Spleen (tissue), 11 donors: ENCODE measurements around the gene ATG16L1. TPM values are rescaled to one million over a fixed set of nuclear protein-coding genes. Genes with fewer than 3 reads are reported as not detected.

Experiments used
- DNase-seq: peaks from one replicate; pipeline ENCODE4 v3.0.0-alpha.2; 2020
- H3K27ac ChIP-seq, 8 donors: fragments of 200-600 bp; sonication (generic) in 7 of 8; 1 replicate in 4 of 8; 2 replicates in 4 of 8; pipeline versions ENCODE4 v1.5.0 to v1.8.0; 2016 to 2021; ENCODE audit warnings: inconsistent platforms in 4 of 8, mild to moderate bottlenecking in 4 of 8, moderate library complexity in 1 of 8
- H3K27me3 ChIP-seq, 7 donors: fragments of 200-600 bp; sonication (generic) in 6 of 7; replicated peaks in 1 of 7; 1 replicate in 4 of 7; 2 replicates in 3 of 7; pipeline versions ENCODE4 v1.5.0 to v1.8.0; 2016 to 2021; ENCODE audit warnings: inconsistent platforms in 3 of 7, mild to moderate bottlenecking in 1 of 7
- H3K36me3 ChIP-seq, 6 donors: fragments of 200-600 bp; sonication (generic) in 5 of 6; 1 replicate in 4 of 6; 2 replicates in 2 of 6; pipeline versions ENCODE4 v1.5.0 to v1.8.0; 2016 to 2021; ENCODE audit warnings: inconsistent platforms in 2 of 6
- H3K4me1 ChIP-seq, 6 donors: fragments of 200-600 bp; sonication (generic) in 5 of 6; 1 replicate in 3 of 6; 2 replicates in 3 of 6; pipeline versions ENCODE4 v1.5.0 to v1.8.0; 2016 to 2021; ENCODE audit warnings: inconsistent platforms in 3 of 6
- H3K4me3 ChIP-seq, 8 donors: fragments of 200-600 bp; sonication (generic) in 7 of 8; 1 replicate in 4 of 8; 2 replicates in 4 of 8; pipeline versions ENCODE4 v1.5.0 to v1.8.0; 2016 to 2021; ENCODE audit warnings: inconsistent platforms in 4 of 8, mild to moderate bottlenecking in 4 of 8, moderate library complexity in 2 of 8
- H3K9me3 ChIP-seq, 8 donors: fragments of 200-600 bp; sonication (generic) in 7 of 8; 1 replicate in 4 of 8; 2 replicates in 4 of 8; pipeline versions ENCODE4 v1.5.0 to v1.8.0; 2016 to 2021; ENCODE audit warnings: inconsistent platforms in 4 of 8
- CTCF ChIP-seq, 11 experiments: fragments of 200-600 bp in 7 of 11; fragments of 450-650 bp in 4 of 11; sonication (generic) in 4 of 11; IDR thresholded peaks in 8 of 11; conservative IDR thresholded peaks in 3 of 11; 1 replicate in 7 of 11; 2 replicates in 4 of 11; pipeline versions ENCODE4 v1.4.0 to v1.8.0; 2016 to 2021; ENCODE audit warnings: antibody characterized with exemption in 11 of 11, inconsistent platforms in 4 of 11, mild to moderate bottlenecking in 1 of 11
- POLR2A ChIP-seq, 3 donors: fragments of 450-650 bp; IDR thresholded peaks; one replicate each; pipeline ENCODE4 v1.5.1; 2017; ENCODE audit warnings: antibody characterized with exemption in 3 of 3, mild to moderate bottlenecking in 1 of 3
- POLR2AphosphoS5 ChIP-seq, 3 donors: sonication (generic); formaldehyde crosslinking; IDR thresholded peaks; one replicate each; pipeline ENCODE4 v1.5.1; 2017; ENCODE audit warnings: antibody characterized with exemption in 3 of 3
- WGBS, 5 donors: extraction: QIAGEN DNeasy Blood & Tissue Kit in 3 of 5; methylation state at CpG; one replicate each; pipeline versions ENCODE4 v1.1.5 to v1.1.7; 2013 to 2018; 5-methylcytosine and 5-hydroxymethylcytosine counted together
- intact Hi-C: fragments of 100-400 bp; cut with DNase I; formaldehyde crosslinking; loops from one replicate; pipeline ENCODE4 v1.15.0; 2023; ENCODE audit warnings: low total_unique reads
- polyA plus RNA-seq, 3 donors: library from polyadenylated mRNA; stranded (reverse); fragments of 200-250 nt; gene quantifications; one replicate each; pipeline ENCODE4 v1.2.1, GENCODE V29; 2013
- total RNA-seq, 7 donors: library from RNA; depleted of rRNA in 3 of 7; stranded (reverse); fragments of >200 nt in 3 of 7; fragmentation: NEBNext Ultra II Directional in 4 of 7; extraction: Animal tissue kit (Norgen Biotek cat#: 25700) in 4 of 7; gene quantifications; one replicate each; pipeline versions ENCODE4 v1.1.0 to v1.2.1, GENCODE V29; 2016 to 2021
- donor health status: healthy with polysubstance abuse.
- donor health status: DM: no; HTN: no; CAD: no; lungs with moderate emphysema.
- donor health status: DM: no; HTN: no; CAD: no.
- donor health status: Bipolar disorder and iron deficiency.
- donor health status: healthy.
- donor health status: DM: no; HTN: no; CAD: no.
- donor health status: DM: yes; HTN: yes; CAD: no.

Gene ATG16L1
- total and polyA plus RNA-seq, 10 donors = 12.0 to 45.8 (median 32.3) TPM

- Histone ChIP-seq H3K27me3 (no peaks in the 10 kb centered on the region), H3K9me3 (no peaks in the 10 kb centered on the region), H3K27ac (no peak overlapping the region), H3K4me3 (no peak overlapping the region), H3K4me1 (peaks cover 0 to 9% (median 0%) of the 10 kb centered on the region in 6 donors), H3K36me3 (no peaks in the 10 kb centered on the region)
- 80 to 93% (median 82%) methylated on average over 2 of the region's 2 CpGs for WGBS, 5 donors
- DNase-seq = no peak
- intact Hi-C loops = no loop called here
- TF ChIP-seq POLR2AphosphoS5 (IDR thresholded peaks at IDR 0.05) (no peak), CTCF (IDR thresholded peaks at IDR 0.05 in 8 of 11, conservative IDR thresholded peaks at IDR 0.05 in 3 of 11) (no peak), POLR2A (IDR thresholded peaks at IDR 0.05) (no peak)
Measured at GRCh38 chr2:233221378-233222063, 30.0 kb upstream of the ATG16L1 start.

- DNase-seq = no peak
- WGBS, 5 donors = 79 to 87% (median 85%) methylated on average over 14 of the region's 14 CpGs
- H3K27ac ChIP-seq = no peak overlapping the region
Measured at GRCh38 chr2:233223059-233223894, 28.2 kb upstream of the ATG16L1 start.

GRCh38 chr2:233225230-233226068 is 26.0 kb upstream of the ATG16L1 start:
- DNase-seq = no peak
- no peak overlapping the region for H3K27ac ChIP-seq
- intact Hi-C loops = no loop called here
- no peaks in the 10 kb centered on the region for H3K27me3 ChIP-seq
- H3K4me3 ChIP-seq = no peak overlapping the region
- H3K36me3 ChIP-seq = no peaks in the 10 kb centered on the region
- peaks cover 0 to 9% (median 0%) of the 10 kb centered on the region in 6 donors for H3K4me1 ChIP-seq
- no peaks in the 10 kb centered on the region for H3K9me3 ChIP-seq
- no peak for TF ChIP-seq CTCF (IDR thresholded peaks at IDR 0.05 in 8 of 11, conservative IDR thresholded peaks at IDR 0.05 in 3 of 11)
- no peak for TF ChIP-seq POLR2A (IDR thresholded peaks at IDR 0.05)
- TF ChIP-seq POLR2AphosphoS5 (IDR thresholded peaks at IDR 0.05) = no peak
- WGBS, 5 donors = 74 to 80% (median 79%) methylated on average over 5 of the region's 5 CpGs

More at GRCh38 chr2:233223059-233223894, 28.2 kb upstream of the ATG16L1 start:
- H3K4me3 ChIP-seq = no peak overlapping the region
- peaks cover 0 to 9% (median 0%) of the 10 kb centered on the region in 6 donors for H3K4me1 ChIP-seq
- no peaks in the 10 kb centered on the region for H3K27me3 ChIP-seq
- H3K36me3 ChIP-seq = no peaks in the 10 kb centered on the region
- TF ChIP-seq CTCF (IDR thresholded peaks at IDR 0.05 in 8 of 11, conservative IDR thresholded peaks at IDR 0.05 in 3 of 11) (no peak), POLR2AphosphoS5 (IDR thresholded peaks at IDR 0.05) (no peak), POLR2A (IDR thresholded peaks at IDR 0.05) (no peak)
- intact Hi-C loops = no loop called here
- H3K9me3 ChIP-seq = no peaks in the 10 kb centered on the region
